NCI-H146 treated with DMSO at 0.1 percent for 48 hours (cell line): Measurements from ENCODE around the gene SNN.

Source experiments
- DNase-seq: peaks from one replicate; lab custom pipeline; 2025; ENCODE audit not compliant: unreplicated experiment; lab: John Stamatoyannopoulos, UW

The SNN gene

DNA sequence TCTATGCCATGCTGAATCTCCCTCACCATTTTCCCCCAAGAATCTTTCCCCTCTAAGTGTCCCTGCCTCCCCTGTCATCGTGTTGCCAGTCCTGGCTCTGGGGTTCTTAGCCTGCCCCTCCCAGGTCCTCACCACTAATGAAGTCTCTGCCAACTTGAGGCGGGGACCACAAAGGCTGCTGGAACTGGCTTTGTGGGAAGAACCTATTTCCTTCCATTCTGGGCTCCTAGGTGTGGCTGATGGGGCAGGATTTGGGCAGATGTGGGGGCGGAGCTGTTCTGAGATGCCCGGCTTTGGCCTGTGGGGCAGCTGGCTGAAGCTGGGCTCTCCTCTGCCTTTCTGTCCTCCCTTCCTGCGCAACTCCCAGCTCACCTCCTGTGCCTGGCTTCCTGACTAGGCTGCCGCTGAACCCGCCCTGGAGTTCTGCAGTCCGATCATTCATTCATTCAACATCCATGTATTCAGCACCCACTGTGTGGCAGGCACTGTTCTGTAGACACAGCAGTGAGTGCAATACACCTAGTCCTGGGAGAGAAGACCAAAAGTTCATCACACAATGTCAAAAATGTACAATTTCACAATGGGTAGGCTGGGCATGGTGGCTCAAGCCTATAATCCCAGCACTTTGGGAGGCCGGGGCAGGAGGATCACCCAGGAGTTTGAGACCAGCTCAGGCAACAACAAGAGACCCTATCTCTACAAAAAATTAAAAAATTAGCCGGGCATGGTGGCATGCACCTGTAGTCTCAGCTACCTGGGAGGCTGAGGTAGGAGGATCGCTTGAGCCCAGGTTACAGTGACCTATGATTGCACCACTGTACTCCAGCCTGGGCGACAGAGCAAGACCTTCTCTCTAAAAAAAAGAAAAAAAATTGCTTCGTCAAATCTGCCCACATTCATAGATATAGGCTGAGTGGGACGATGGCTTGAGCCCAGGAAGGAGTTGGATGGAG lies 1.9 kb upstream of the SNN start:
- DNase-seq: no peak

DNA sequence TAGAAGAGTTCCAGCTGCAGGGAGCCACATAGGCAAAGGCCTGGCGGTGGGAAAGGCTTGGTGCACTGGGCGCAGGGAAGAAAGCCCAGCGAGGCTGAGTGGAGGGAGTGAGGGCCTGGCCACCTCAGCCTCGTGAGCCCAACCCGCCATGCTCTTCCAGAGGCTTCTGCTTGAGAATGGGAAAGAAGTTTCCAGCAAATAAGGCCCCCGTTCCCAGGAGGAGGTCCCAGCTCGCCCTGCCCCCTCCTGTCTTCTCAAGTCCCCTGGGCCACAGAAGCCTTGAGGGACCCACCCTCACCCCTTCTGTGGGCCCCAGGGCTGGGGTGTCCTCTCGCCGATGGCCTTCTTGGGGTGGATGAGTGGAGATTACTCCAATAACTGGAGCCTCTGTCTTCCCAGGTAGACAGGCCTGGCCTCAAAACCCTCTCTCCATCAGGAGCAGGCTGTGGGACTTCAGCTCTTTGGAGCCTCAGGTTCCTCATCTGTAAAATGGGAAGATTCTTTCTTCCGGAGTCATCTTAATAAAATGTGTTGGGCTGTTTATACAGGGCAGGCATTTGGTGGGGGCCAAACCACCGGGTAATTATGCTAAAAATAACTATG lies 933 bp upstream of the SNN start:
- DNase-seq: no peak

DNA sequence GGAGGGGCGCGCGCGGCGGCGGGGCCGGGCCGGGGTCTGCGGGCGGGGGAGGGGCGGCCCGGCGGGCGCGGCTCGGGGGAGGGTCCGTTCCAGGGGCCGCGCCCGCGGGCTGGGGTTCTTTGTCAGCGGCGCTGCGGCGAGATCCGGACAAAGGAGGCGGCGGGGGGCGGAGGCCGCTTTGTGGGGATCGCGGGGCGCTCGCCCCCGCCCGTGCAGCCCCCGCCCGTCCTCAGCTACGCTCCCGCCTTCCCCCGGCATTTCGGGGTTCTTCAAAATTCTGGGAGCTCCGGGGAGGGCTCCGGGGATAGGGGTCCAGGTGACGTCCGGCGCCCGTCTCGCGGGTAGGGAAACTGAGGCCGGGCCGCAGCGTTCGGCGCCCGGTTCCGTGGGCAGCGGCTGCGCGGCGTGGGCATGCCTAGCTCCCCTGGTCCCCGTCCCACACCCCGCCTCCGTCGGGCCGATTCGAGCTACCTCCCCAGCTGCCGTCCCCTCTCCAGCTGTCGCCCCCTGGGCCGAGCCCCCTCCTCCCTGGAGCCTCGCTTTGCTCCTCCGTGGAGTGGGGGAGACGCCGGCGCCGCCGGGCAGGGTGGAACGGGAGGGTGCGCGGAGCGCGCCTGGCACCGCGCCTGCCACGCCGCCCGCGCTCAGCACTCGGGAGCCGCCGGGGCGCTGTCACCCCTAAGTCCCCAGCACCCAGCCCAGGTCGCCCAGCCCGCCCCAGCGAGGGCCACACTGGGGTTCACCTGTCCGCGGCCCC lies 546 bp downstream of the SNN start:
- DNase-seq: no peak

DNA sequence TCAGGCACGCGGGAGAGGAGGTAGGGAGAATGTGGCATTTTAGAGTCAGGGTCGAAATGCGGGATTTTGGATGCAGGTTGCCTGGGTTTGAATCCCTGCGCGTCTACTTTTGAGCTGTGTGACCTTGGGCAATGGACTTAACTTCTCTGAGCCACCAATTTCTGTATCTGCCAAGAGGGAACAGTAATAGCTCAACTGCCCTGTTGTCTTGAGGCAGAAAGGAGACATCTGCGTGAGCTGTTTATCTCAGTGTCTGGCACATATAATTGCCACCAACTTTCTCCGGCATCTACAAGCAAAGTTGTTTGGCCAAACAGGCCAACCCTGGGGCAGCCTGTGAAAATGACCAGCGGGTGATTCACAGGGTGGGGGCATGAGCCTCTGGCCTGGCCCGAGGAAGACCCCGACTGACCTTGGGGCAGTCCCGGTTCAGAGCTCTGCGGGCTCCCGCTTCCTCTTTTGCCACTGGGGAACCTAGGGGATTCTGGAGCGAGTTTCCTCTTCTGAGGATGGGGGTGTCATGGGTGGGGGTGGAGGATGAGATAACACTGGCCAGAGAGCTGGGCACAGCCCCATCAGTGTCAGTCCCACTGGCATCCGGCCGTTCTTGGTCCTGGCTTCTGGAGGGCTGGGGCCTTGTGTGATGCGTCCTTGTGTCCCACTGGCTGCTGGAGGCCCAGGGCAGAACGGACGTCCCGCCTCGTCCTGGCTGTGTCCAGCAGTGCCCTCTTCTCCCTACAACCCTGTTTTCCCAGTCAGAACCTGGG lies 1.3 kb downstream of the SNN start:
- DNase-seq: no peak

DNA sequence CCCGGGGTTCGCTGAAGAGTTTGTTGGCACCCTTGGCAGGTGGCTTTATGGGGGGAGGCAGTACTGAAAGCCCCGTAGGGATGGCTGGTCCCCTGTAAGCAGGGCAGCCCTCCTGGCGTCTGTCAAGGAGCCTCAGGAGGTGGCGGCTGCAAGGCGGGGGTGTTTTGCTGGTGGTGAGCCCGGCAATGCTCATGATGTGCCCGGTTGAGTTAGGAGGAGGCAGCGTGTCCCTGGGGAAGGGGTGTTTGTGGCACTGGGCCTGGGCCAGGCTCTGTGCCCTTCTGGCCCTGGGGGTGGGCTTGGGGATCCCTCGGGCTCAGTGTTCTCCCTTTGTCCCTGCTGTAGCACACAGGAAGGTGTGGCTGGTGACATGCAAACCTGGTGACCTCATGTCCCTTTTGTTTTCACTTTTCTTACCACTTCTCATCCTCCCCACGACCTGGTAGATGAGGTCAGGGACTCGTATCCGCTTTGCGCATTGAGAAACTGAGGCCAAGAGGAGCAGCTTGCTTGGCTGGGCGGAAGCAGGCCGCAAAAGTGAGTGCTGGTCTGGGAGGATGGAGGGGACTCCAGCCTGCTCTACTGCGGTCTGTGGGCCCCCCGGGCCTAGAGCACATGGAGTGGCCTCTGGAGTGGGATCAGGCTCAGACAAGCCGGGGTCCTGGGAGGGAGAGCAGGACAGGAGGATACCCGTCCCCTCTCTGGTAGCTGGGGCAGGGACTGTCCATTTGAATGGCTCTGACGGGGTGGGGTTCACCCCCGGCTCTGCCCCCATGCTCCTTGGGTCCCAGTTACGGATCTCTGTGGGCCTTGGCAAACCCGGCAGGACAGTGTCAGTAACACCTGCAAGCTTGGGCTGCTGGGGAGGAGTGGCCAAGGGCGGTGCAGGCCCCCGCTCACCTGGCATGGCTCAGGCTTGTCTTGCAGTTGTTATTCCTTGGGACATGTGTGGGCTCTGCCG lies 2.2 kb downstream of the SNN start:
- DNase-seq: no peak

DNA sequence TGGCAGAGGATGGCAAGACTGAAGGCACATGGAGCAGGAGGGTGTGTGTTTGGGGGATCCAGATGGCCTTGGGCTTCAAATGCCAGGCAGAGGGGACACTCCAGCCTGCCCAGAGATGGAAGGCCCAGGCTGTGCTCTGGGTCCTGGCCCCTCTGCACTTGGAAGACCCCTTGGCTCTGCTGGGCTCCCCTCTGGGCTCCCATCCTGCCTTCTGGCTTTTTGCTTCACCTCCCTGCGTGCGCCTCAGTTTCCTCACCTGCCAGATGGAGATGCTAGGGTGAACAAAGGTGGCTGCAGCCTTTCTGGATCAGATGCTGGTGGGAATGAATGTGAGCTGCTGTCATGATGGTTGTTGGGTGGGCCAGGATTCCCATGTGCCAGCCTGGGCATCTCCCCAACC lies 3.0 kb downstream of the SNN start:
- no peak for DNase-seq

DNA sequence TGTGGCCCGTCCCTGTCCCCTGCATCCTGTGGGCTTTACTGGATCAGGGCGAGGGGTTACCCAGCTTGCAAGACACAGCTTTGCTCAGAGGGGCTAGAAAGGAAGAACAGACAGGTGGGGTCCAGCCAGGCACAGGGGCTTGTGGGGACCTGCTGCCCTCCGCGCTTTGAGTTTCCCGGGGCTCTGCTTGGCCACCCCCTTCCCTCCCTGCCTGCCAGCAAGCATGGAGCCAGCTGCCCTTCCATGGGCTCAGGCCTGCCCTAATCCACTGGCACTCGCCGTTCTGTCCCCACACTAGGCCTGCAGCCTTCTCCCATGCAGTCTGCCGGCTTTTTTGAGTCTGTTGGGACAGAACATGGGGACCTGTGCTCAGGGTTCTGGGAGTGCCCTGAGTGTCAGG lies 3.4 kb downstream of the SNN start:
- DNase-seq: no peak

DNA sequence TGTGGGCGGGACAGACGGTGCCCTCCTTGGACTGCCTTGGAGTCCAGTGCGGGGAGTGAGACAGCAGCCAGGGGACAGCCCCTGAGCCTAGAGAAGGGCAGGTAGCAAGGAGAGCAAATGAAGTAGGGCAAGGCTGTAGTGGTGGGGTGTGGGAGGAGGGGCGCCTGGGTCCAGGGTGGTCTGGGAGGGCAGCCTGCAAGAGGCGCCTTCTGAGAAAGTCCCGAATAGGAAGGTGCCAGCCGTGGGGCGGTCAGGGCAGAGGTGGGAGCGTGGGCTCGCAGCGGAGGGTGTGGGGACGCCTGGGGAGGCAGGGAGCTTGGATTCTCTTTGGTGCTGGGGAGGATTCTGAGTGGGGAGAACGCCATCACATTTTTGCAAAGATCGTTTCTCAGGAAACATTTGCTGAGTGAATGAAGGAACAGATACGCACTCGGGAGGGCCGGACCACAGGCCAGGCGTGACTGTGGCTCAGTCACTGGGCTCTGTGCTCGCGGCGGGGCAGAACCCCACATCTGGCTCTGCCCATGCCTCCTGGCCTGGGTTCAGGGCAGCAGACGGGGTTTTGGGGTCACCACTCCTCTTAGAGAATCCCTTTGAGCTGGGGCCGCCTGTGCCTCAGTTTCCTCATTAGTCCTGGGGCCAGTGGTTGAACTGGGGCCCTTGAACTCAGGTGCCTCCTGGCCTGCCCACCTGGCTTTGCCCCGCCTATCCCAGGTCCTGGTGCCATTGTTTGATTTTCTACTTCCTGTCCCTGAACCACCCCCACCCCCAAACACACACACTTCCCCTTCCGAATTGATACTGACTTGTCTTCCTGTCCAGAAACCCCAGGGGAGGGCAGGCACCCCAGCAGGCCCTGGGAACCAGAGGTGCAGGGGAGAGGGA lies 4.2 kb downstream of the SNN start:
- no peak for DNase-seq

DNA sequence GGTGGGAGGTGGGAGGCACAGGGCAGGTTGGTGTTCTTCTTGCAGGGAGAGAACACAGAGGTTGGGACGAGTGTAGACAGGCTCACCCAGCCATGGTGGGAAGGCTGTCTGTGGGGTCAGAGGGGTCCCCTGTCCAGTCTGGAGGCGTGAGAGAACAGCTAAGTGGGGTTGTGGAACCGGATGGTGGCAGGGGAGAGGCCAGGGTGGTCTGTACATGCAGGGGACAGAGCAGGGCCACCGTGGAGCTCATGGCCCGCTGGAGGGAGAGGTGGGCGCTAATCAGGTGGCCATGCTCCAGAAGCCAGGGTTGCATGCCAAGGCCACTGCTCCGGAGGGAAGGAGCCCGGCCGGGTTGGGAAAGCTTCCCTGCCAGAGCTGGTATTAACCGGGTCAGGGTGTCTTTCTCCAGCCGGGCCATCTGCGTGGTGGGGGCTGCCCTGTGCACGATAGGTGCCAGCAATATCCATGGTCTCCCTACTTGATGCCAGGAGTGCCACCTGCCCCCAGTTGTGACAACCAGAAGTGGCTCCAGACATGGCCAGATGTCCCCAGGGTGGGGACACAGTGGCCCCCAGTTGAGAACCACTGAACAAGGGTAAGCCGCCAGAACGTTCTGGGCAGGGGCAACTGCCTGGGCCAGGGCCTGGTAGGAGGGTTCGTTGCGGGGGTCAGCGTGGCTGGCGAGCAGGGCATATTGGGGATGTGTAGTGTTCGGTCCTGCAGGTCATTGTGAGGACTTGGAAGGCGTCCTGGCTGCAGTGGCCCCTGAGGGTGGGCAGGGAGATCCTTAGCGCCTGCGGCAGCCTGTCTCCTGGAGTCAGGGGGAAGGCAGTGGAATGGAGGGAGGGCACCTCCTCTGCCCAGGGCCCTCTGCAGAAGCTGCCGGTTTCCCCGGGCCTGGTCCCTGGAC lies 5.1 kb downstream of the SNN start:
- DNase-seq: no peak

DNA sequence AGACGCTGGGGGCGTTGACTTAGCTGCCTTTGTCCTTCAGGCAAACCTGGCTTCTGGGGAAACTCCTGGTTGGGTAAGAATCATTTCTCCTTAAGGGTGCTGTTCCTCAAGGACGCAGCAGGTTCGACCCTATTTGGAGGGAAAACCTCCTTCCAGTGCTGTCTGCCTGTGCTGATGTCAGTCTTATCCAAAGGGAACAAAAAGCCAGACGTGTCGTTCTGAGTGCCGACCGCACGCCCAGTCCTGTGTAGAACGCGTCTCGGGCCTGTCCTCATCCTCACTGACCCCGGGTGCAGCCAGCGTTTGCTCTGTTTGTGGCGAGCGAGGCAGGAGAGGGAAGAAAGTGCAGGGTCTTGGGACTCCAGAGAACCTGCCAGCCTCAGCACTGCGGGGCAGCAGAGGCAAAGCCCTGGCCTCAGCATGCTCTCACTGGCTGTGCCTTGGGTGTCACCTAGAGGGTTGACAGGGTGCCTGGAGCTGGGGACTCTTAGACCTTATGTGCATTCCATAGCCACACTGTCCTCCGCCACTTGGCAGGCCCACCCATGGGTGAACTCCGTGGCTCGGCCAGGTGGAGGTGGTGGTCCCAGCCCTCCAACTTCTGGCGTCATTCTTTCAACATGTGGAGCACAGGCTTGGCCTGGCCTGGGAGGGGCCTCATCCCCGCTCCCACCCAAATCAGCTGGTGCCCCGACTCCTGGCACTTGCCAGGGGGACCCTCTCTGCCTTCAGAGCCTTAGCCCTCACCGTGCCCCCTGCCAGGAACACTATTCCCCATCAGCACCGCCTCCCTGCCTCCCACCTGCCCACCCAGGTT lies 6.0 kb downstream of the SNN start:
- DNase-seq: no peak

DNA sequence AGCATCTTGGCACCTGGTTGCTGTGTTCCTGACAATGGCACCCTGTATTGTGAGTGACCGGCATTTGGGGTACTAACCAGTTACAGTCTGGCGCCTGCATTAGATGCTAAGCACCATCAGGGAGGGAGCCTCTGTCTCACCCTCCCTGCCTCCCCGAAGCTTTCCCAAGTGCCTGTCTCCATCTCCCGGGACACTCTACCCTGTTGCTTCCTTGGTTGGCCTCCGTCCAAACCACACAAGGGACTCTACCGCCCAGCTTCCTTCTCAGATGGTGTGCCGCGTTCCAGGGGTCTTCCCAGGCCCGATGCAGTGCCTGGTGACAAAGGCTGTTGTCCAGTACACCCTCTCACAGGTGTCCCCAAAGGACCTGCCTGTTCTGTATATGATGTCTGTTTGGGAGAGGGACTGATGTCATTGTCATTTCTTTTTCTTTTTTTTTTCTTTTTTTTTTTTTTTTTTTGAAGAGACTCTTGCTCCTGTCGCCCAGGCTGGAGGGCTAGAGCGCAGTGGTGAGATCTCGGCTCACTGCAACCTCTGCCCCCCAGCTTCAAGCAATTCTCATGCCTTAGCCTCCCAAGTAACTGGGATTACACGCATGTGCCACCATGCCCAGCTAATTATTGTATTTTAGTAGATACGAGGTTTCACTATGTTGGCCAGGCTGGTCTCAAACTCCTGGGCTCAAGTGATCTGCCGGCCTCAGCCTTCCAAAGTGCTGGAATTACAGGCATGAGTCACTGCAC lies 6.7 kb downstream of the SNN start:
- DNase-seq: no peak

DNA sequence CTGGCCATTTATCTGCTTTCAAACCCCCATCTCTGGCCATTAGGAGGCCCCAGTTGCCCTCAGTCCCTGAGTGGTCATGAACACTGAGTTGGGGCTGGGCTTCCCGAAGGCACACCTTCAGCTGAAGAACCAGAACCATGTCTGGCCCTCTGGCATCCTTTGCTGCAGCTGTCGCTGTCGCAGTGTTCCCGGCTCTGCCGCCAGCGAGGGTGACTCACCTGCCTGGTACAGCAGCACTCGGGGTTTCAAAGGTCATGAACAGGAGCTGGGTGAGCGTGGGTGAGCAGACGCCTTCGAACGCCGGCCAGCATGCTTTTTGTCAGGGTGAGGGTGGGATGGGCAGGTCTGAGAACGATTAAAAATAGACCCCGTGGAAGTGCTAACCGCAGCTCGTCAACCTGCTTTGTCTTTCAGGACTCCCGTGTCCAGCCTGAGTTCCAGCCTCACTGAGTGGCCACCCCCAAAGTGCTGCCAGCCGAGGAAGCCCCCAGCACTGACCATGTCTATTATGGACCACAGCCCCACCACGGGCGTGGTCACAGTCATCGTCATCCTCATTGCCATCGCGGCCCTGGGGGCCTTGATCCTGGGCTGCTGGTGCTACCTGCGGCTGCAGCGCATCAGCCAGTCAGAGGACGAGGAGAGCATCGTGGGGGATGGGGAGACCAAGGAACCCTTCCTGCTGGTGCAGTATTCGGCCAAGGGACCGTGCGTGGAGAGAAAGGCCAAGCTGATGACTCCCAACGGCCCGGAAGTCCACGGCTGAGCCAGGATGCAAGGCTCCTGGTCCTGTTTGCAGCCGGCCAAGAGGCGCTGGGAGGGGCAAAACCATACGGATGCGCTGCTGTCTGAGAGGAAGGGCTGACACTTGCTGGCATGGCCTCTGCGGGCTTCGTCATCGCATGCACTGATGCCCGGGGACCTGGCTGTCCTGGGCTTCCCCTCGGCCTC lies 7.6 kb downstream of the SNN start:
- DNase-seq: no peak

DNA sequence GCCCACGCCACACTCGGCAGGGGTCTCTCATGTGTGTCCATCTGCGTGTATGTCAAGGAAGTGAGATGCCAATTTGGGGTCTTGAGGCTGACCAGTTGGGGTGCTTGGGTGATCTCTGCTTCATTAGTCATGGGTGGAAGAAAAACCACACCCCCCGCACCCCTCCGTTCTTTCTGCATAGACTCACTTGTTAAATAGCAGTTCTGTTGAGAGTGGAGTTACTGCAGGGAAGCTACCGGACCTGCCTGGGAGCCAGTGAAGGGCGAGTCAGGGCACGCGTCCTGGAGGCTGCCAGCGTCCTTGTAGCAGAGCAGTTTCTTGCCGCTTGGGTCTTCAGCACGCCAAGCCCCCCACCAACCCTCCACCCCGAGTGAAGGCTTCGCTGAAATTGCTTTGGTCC lies 8.5 kb downstream of the SNN start:
- DNase-seq: no peak

DNA sequence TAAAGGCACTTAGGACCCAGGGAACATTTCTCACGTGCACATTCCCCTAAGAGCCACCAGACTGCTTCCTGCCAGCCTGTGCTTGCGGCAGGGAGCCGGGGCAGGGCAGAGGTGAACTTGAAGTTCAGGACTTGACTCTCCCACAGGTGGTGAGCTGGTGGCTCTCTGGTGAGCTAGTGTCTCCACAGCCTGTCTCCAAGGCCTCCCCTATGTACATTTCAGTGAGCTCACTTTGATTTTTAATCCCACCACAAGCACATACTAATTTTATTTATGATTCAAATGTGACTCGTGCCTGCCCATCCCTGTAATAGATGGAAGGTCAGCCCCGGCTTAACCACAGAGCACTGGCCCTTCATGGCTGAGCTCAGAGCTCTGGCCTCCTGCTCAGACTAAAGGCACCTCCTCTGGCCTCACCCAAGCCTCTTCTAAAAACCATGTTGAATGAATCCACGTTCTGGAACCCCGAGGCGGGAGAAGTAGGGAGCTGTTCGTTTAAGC lies 9.2 kb downstream of the SNN start:
- no peak for DNase-seq
